Hippocampal formation (tissue), 2 donors: Measurements from ENCODE around the gene TTC3.

Source experiments
- DNase-seq, 2 donors: peaks; one replicate each; lab custom pipeline; 2025; lab: John Stamatoyannopoulos, UW

The TTC3 gene

DNA sequence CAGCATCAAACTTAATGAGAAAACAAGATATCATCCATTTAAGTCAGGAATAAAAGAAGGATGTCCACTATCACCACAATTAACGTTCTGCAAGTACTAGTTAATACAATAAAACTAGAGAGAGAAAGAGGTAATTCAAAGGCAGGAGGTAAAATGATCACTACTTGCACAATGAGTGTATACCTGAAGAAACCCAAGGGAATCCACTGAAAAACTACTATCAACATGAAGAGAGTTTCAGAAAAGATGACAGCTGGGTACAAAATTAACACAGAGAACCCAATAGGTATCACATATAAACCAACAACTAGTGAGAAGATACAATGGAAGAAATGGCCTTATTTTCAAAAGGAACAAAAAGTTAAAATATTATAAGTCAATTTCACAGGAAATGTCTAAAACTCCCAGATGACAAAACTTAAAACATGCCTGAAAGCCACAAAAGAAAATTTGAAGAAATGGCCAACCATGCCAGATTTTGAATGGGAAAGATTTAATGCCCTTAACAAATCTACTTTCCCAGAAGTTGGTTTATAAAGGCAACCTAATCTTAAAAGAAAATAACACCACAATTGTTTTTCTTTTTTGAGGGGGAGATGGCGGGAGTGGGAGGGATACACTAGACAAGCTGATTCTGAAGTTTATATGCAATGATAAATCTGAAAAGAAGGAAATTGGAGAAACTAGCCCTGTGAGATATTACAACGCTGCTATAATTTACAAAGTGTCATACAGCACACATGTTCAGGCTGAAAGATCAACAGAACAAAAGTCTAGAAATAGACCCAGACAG lies 176.3 kb downstream of the TTC3 start:
- DNase-seq, result no peak

- no peak for DNase-seq
These were observed 178.2 kb downstream of the TTC3 start for GRCh38 chr21:37251294-37251634.
